ENCODE data around the gene MAGI3.

Gene MAGI3

GRCh38 chr1:113659556-113659955 lies 269.2 kb downstream of the MAGI3 start:
- TF ChIP-seq CTCF (IDR thresholded peaks at IDR 0.05; ENCODE audit: low read depth, low read length) (no peak), EZH2phosphoT487 (IDR thresholded peaks at IDR 0.05; ENCODE audit: low read depth) (no peak)
- H3K9ac ChIP-seq (ENCODE audit: low read length) = no peak overlapping the region

GRCh38 chr1:113660088-113660487 lies 269.8 kb downstream of the MAGI3 start:
- Histone ChIP-seq H3K4me1 (ENCODE audit: low read length) (no peaks in the 10 kb centered on the region), H3K79me2 (ENCODE audit: low read length) (no peaks in the 10 kb centered on the region), H3K27me3 (ENCODE audit: low read depth, low read length) (no peaks in the 10 kb centered on the region), H3K9me3 (ENCODE audit: insufficient read depth, low read length) (no peaks in the 10 kb centered on the region), H3K27ac (ENCODE audit: low read length) (no peak overlapping the region), H4K20me1 (ENCODE audit: insufficient read depth, low read length) (no peaks in the 10 kb centered on the region), H3K9ac (ENCODE audit: low read length) (no peak overlapping the region), H3K36me3 (replicated peaks; ENCODE audit: low read depth, low read length) (no peaks in the 10 kb centered on the region), H2AFZ (ENCODE audit: low read depth, low read length) (no peak overlapping the region), H3K4me3 (ENCODE audit: low read length) (no peak overlapping the region), H3K4me2 (ENCODE audit: low read length) (no peak overlapping the region)
- no peak for TF ChIP-seq EZH2phosphoT487 (IDR thresholded peaks at IDR 0.05; ENCODE audit: low read depth)

More at GRCh38 chr1:113659556-113659955, 269.2 kb downstream of the MAGI3 start:
- no peak overlapping the region for H3K27ac ChIP-seq (ENCODE audit: low read length)
- H3K4me2 ChIP-seq (ENCODE audit: low read length) = no peak overlapping the region
- no peaks in the 10 kb centered on the region for H3K79me2 ChIP-seq (ENCODE audit: low read length)
- no peaks in the 10 kb centered on the region for H4K20me1 ChIP-seq (ENCODE audit: insufficient read depth, low read length)
- no peak overlapping the region for H2AFZ ChIP-seq (ENCODE audit: low read depth, low read length)
- H3K27me3 ChIP-seq (ENCODE audit: low read depth, low read length) = no peaks in the 10 kb centered on the region
- no peak overlapping the region for H3K4me3 ChIP-seq (ENCODE audit: low read length)
- no peaks in the 10 kb centered on the region for H3K36me3 ChIP-seq (replicated peaks; ENCODE audit: low read depth, low read length)
- H3K4me1 ChIP-seq (ENCODE audit: low read length) = no peaks in the 10 kb centered on the region
- H3K9me3 ChIP-seq (ENCODE audit: insufficient read depth, low read length) = no peaks in the 10 kb centered on the region

- H3K36me3 ChIP-seq (replicated peaks; ENCODE audit: low read depth, low read length) = no peaks in the 10 kb centered on the region
- H3K4me3 ChIP-seq (ENCODE audit: low read length) = no peak overlapping the region
- no peak overlapping the region for H3K4me2 ChIP-seq (ENCODE audit: low read length)
- H3K4me1 ChIP-seq (ENCODE audit: low read length) = no peaks in the 10 kb centered on the region
- H3K9ac ChIP-seq (ENCODE audit: low read length) = no peak overlapping the region
- H3K9me3 ChIP-seq (ENCODE audit: insufficient read depth, low read length) = no peaks in the 10 kb centered on the region
- H2AFZ ChIP-seq (ENCODE audit: low read depth, low read length) = no peak overlapping the region
- H4K20me1 ChIP-seq (ENCODE audit: insufficient read depth, low read length) = no peaks in the 10 kb centered on the region
- no peaks in the 10 kb centered on the region for H3K79me2 ChIP-seq (ENCODE audit: low read length)
- TF ChIP-seq EZH2phosphoT487 (IDR thresholded peaks at IDR 0.05; ENCODE audit: low read depth) = no peak
- no peak for TF ChIP-seq CTCF (IDR thresholded peaks at IDR 0.05; ENCODE audit: low read depth, low read length)
- H3K27me3 ChIP-seq (ENCODE audit: low read depth, low read length) = no peaks in the 10 kb centered on the region
- H3K27ac ChIP-seq (ENCODE audit: low read length) = no peak overlapping the region
Observed at GRCh38 chr1:113662101-113662500, 271.8 kb downstream of the MAGI3 start.

- H4K20me1 ChIP-seq (ENCODE audit: insufficient read depth, low read length) = no peaks in the 10 kb centered on the region
- H3K27me3 ChIP-seq (ENCODE audit: low read depth, low read length) = no peaks in the 10 kb centered on the region
- H3K4me2 ChIP-seq (ENCODE audit: low read length) = no peak overlapping the region
Observed at GRCh38 chr1:113663165-113663951, 273.0 kb downstream of the MAGI3 start.

More at GRCh38 chr1:113663165-113663951, 273.0 kb downstream of the MAGI3 start:
- H3K27ac ChIP-seq (ENCODE audit: low read length) = no peak overlapping the region
- no peaks in the 10 kb centered on the region for H3K36me3 ChIP-seq (replicated peaks; ENCODE audit: low read depth, low read length)
- no peak overlapping the region for H3K4me3 ChIP-seq (ENCODE audit: low read length)
- H3K4me1 ChIP-seq (ENCODE audit: low read length) = no peaks in the 10 kb centered on the region
- H3K9ac ChIP-seq (ENCODE audit: low read length) = no peak overlapping the region
- H2AFZ ChIP-seq (ENCODE audit: low read depth, low read length) = no peak overlapping the region
- no peaks in the 10 kb centered on the region for H3K9me3 ChIP-seq (ENCODE audit: insufficient read depth, low read length)
- no peaks in the 10 kb centered on the region for H3K79me2 ChIP-seq (ENCODE audit: low read length)
- no peak for TF ChIP-seq CTCF (IDR thresholded peaks at IDR 0.05; ENCODE audit: low read depth, low read length)
- no peak for TF ChIP-seq EZH2phosphoT487 (IDR thresholded peaks at IDR 0.05; ENCODE audit: low read depth)

All from OCI-LY3 (cell line).